Upper lobe of right lung (tissue), 1 donor: ENCODE measurements around the gene NUDCD2. TPM values are rescaled to one million over a fixed set of nuclear protein-coding genes. Genes with fewer than 3 reads are reported as not detected.

ENCODE experiments used
- ATAC-seq: fragments of 200-7000 bp; cut with Tn5 transposase; one replicate; pipeline ENCODE4 v1.9.1; 2020; ENCODE audit warnings: mild to moderate bottlenecking, moderate library complexity
- DNase-seq: peaks from one replicate; pipeline ENCODE4 v3.0.0-alpha.2; 2020
- H3K27ac ChIP-seq: fragments of 200-600 bp; one replicate; pipeline ENCODE4 v1.8.0; 2022
- H3K27me3 ChIP-seq: fragments of 200-600 bp; one replicate; pipeline ENCODE4 v1.8.0; 2022; ENCODE audit warnings: mild to moderate bottlenecking
- H3K36me3 ChIP-seq: fragments of 200-600 bp; one replicate; pipeline ENCODE4 v1.8.0; 2022
- H3K4me1 ChIP-seq: fragments of 200-600 bp; one replicate; pipeline ENCODE4 v1.8.0; 2022
- H3K4me3 ChIP-seq: fragments of 200-600 bp; one replicate; pipeline ENCODE4 v1.8.0; 2022; ENCODE audit warnings: mild to moderate bottlenecking
- H3K9me3 ChIP-seq: fragments of 200-600 bp; one replicate; pipeline ENCODE4 v1.8.0; 2022
- intact Hi-C: fragments of 100-400 bp; cut with DNase I; formaldehyde crosslinking; loops from one replicate; pipeline ENCODE4 v1.11.0; 2022
- total RNA-seq: library from RNA; stranded (reverse); fragmentation: NEBNext Ultra II Directional; extraction: Animal tissue kit (Norgen Biotek cat#: 25700); gene quantifications from one replicate; pipeline ENCODE4 v1.2.1, GENCODE V29; 2021
- TF ChIP-seq, protein P1 (sequence below): fragments of 200-600 bp; IDR thresholded peaks from one replicate; pipeline ENCODE4 v1.8.0; 2022; ENCODE audit warnings: antibody characterized with exemption
- donor health status: DM: no; HTN: yes; CAD: no; lungs with severe emphysema.

The NUDCD2 gene
- total RNA-seq, 1 donor from 2014 or later = 21.8 TPM

- Histone ChIP-seq H3K27me3 (no peaks in the 10 kb centered on the region), H3K4me1 (peaks cover 7% of the 10 kb centered on the region), H3K4me3 (no peak overlapping the region), H3K36me3 (no peaks in the 10 kb centered on the region), H3K9me3 (no peaks in the 10 kb centered on the region), H3K27ac (no peak overlapping the region)
- TF ChIP-seq, protein P1, sequence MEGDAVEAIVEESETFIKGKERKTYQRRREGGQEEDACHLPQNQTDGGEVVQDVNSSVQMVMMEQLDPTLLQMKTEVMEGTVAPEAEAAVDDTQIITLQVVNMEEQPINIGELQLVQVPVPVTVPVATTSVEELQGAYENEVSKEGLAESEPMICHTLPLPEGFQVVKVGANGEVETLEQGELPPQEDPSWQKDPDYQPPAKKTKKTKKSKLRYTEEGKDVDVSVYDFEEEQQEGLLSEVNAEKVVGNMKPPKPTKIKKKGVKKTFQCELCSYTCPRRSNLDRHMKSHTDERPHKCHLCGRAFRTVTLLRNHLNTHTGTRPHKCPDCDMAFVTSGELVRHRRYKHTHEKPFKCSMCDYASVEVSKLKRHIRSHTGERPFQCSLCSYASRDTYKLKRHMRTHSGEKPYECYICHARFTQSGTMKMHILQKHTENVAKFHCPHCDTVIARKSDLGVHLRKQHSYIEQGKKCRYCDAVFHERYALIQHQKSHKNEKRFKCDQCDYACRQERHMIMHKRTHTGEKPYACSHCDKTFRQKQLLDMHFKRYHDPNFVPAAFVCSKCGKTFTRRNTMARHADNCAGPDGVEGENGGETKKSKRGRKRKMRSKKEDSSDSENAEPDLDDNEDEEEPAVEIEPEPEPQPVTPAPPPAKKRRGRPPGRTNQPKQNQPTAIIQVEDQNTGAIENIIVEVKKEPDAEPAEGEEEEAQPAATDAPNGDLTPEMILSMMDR = no peak
- intact Hi-C loops = no loop called here
- DNase-seq (no peak), ATAC-seq (peak; percentile 43)
Observed at GRCh38 chr5:163407034-163407655, 52.8 kb downstream of the NUDCD2 start.

GRCh38 chr5:163404364-163405173 is 55.3 kb downstream of the NUDCD2 start:
- intact Hi-C loops = no loop called here
- TF ChIP-seq, protein P1 = no peak
- no peak for DNase-seq
- H3K4me3 ChIP-seq = no peak overlapping the region
- ATAC-seq = no peak
- H3K27me3 ChIP-seq = no peaks in the 10 kb centered on the region
- H3K9me3 ChIP-seq = no peaks in the 10 kb centered on the region
- H3K27ac ChIP-seq = no peak overlapping the region
- H3K36me3 ChIP-seq = no peaks in the 10 kb centered on the region
- H3K4me1 ChIP-seq = peaks cover 7% of the 10 kb centered on the region

GRCh38 chr5:163402007-163402406 is 57.9 kb downstream of the NUDCD2 start:
- ATAC-seq (no peak), DNase-seq (no peak)
- Histone ChIP-seq H3K9me3 (no peaks in the 10 kb centered on the region), H3K27me3 (no peaks in the 10 kb centered on the region), H3K27ac (no peak overlapping the region), H3K36me3 (no peaks in the 10 kb centered on the region), H3K4me3 (no peak overlapping the region), H3K4me1 (no peaks in the 10 kb centered on the region)
- intact Hi-C loops = no loop called here
- TF ChIP-seq, protein P1 = no peak

GRCh38 chr5:163401271-163401670 is 58.6 kb downstream of the NUDCD2 start:
- Histone ChIP-seq H3K36me3 (no peaks in the 10 kb centered on the region), H3K4me1 (no peaks in the 10 kb centered on the region), H3K9me3 (no peaks in the 10 kb centered on the region), H3K27me3 (no peaks in the 10 kb centered on the region), H3K27ac (no peak overlapping the region), H3K4me3 (no peak overlapping the region)
- ATAC-seq (no peak), DNase-seq (no peak)
- TF ChIP-seq, protein P1 = no peak
- intact Hi-C loops = no loop called here

- H3K36me3 ChIP-seq = no peaks in the 10 kb centered on the region
- no peaks in the 10 kb centered on the region for H3K4me1 ChIP-seq
- no peak overlapping the region for H3K27ac ChIP-seq
- no peak overlapping the region for H3K4me3 ChIP-seq
- H3K9me3 ChIP-seq = no peaks in the 10 kb centered on the region
- no peak for ATAC-seq
- DNase-seq = no peak
- no peaks in the 10 kb centered on the region for H3K27me3 ChIP-seq
- intact Hi-C loops = no loop called here
- TF ChIP-seq, protein P1 = no peak
Observed at GRCh38 chr5:163399923-163400322, 60.0 kb downstream of the NUDCD2 start.
